ENCODE results near the gene CMC2. TPM values are rescaled to one million over a fixed set of nuclear protein-coding genes. Genes with fewer than 3 reads are reported as not detected.

Gene CMC2
- total and polyA plus RNA-seq, 9 of the 15 experiments (the other 6 are each of a cell fraction or from before 2014, with no cell fraction given), result 122 to 501 (median 172) TPM

DNA sequence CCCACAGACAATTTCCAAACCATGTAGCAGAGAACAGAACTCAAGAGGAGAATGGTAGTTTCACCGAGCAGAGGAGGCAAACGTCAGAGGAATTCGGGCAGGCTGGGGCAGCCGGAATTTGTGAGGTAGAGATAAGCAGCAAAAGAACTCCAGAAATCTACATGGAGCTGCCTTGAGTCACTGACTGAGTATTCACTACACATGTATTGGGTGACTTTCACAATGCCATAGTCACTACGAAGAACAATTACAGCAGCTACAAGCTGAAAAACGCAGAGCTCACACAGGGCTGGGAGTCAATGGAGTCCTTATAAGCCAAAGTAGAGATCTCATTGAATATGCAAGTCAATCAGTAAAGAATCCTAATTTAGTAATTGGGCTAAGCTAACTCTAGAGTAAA is 13.4 kb downstream of the CMC2 start (continued):
- no peak for TF ChIP-seq CLOCK (CRISPR knock-in tag; IDR thresholded peaks at IDR 0.05; ENCODE audit: borderline replicate concordance)
- TF ChIP-seq, protein P1, sequence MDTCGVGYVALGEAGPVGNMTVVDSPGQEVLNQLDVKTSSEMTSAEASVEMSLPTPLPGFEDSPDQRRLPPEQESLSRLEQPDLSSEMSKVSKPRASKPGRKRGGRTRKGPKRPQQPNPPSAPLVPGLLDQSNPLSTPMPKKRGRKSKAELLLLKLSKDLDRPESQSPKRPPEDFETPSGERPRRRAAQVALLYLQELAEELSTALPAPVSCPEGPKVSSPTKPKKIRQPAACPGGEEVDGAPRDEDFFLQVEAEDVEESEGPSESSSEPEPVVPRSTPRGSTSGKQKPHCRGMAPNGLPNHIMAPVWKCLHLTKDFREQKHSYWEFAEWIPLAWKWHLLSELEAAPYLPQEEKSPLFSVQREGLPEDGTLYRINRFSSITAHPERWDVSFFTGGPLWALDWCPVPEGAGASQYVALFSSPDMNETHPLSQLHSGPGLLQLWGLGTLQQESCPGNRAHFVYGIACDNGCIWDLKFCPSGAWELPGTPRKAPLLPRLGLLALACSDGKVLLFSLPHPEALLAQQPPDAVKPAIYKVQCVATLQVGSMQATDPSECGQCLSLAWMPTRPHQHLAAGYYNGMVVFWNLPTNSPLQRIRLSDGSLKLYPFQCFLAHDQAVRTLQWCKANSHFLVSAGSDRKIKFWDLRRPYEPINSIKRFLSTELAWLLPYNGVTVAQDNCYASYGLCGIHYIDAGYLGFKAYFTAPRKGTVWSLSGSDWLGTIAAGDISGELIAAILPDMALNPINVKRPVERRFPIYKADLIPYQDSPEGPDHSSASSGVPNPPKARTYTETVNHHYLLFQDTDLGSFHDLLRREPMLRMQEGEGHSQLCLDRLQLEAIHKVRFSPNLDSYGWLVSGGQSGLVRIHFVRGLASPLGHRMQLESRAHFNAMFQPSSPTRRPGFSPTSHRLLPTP (IDR thresholded peaks at IDR 0.05; ENCODE audit: borderline replicate concordance, extremely low read depth, insufficient read length), result no peak
- no peak for TF ChIP-seq TEAD2 (tag; IDR thresholded peaks at IDR 0.05)
- no peak for TF ChIP-seq PHF21A (IDR thresholded peaks at IDR 0.05; ENCODE audit: borderline replicate concordance, low read depth)
- TF ChIP-seq SRSF7 (optimal IDR thresholded peaks at IDR 0.05; ENCODE audit: low read depth, low read length), result no peak
- no peak for TF ChIP-seq ATF7 (IDR thresholded peaks at IDR 0.05)
- no peak for TF ChIP-seq KDM4B (IDR thresholded peaks at IDR 0.05; ENCODE audit: borderline replicate concordance in 2 of 2, low read depth in 1 of 2)
- TF ChIP-seq, protein P2, sequence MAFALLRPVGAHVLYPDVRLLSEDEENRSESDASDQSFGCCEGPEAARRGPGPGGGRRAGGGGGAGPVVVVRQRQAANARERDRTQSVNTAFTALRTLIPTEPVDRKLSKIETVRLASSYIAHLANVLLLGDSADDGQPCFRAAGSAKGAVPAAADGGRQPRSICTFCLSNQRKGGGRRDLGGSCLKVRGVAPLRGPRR (CRISPR knock-in tag; IDR thresholded peaks at IDR 0.05), result no peak
- TF ChIP-seq, protein P3, sequence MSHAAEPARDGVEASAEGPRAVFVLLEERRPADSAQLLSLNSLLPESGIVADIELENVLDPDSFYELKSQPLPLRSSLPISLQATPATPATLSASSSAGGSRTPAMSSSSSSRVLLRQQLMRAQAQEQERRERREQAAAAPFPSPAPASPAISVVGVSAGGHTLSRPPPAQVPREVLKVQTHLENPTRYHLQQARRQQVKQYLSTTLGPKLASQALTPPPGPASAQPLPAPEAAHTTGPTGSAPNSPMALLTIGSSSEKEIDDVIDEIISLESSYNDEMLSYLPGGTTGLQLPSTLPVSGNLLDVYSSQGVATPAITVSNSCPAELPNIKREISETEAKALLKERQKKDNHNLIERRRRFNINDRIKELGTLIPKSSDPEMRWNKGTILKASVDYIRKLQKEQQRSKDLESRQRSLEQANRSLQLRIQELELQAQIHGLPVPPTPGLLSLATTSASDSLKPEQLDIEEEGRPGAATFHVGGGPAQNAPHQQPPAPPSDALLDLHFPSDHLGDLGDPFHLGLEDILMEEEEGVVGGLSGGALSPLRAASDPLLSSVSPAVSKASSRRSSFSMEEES (CRISPR knock-in tag; IDR thresholded peaks at IDR 0.05), result no peak
- TF ChIP-seq XRCC4 (IDR thresholded peaks at IDR 0.05; ENCODE audit: extremely low read depth, insufficient read depth, insufficient read length), result no peak
- TF ChIP-seq GTF2E2 (tag; IDR thresholded peaks at IDR 0.05), result no peak
- TF ChIP-seq ARID3A (IDR thresholded peaks at IDR 0.05; ENCODE audit: borderline replicate concordance, low read depth, low read length), result 0 out of 2 replicates have a peak, but pooled peaks have one; percentile 62
- TF ChIP-seq CHD4 (IDR thresholded peaks at IDR 0.05; ENCODE audit: insufficient read depth, insufficient replicate concordance, low read depth, low read length, poor library complexity, severe bottlenecking), result no peak
- TF ChIP-seq PHB (CRISPR knock-in tag; IDR thresholded peaks at IDR 0.05), result no peak
- TF ChIP-seq PKNOX1 (IDR thresholded peaks at IDR 0.05), result no peak
- TF ChIP-seq IRF1 (CRISPR knock-in tag; IDR thresholded peaks at IDR 0.05; ENCODE audit: borderline replicate concordance), result no peak
